HL-60 (cell line): Measurements from ENCODE around the gene PKD2.
"Not testable (repeated sequence)": the region's sequence is repeated elsewhere in the genome, so short reads cannot be mapped to it uniquely, and the experiment has no call there.

Experiments used
- DNase-seq, 2 experiments: peaks; one replicate each; pipeline ENCODE4 v3.0.0-alpha.2; 2010 to 2020; ENCODE audit warnings: low read depth in 1 of 2, low spot score in 1 of 2
- H3K27ac ChIP-seq: fragments of 250-450 bp; sonication (Bioruptor Pico); replicated peaks from 2 replicates; pipeline ENCODE4 v1.5.1; 2020; ENCODE audit warnings: mild to moderate bottlenecking, moderate library complexity
- H3K27me3 ChIP-seq: fragments of 250-450 bp; sonication (Bioruptor Pico); 2 replicates; pipeline ENCODE4 v1.5.1; 2021; ENCODE audit warnings: mild to moderate bottlenecking, moderate library complexity; ENCODE audit not compliant: insufficient read depth, poor library complexity, severe bottlenecking
- H3K4me3 ChIP-seq: replicated peaks from 2 replicates; pipeline ENCODE4 v1.5.1; 2011; ENCODE audit warnings: mild to moderate bottlenecking, control low read depth, low read length; ENCODE audit not compliant: insufficient read depth
- GABPA ChIP-seq: IDR thresholded peaks from 2 replicates; pipeline ENCODE4 v1.6.1; 2012; ENCODE audit warnings: low read depth
- POLR2AphosphoS5 ChIP-seq: IDR thresholded peaks from 2 replicates; pipeline ENCODE4 v1.6.1; 2012; ENCODE audit warnings: low read depth
- SPI1 ChIP-seq: IDR thresholded peaks from 2 replicates; pipeline ENCODE4 v1.6.1; 2012; ENCODE audit warnings: low read depth, mild to moderate bottlenecking, borderline replicate concordance
- TF ChIP-seq, protein P1 (sequence below): IDR thresholded peaks from one replicate; pipeline ENCODE4 v1.5.1; 2011; ENCODE audit warnings: low read length, control low read depth, inconsistent platforms; ENCODE audit not compliant: insufficient read depth
- TF ChIP-seq, protein P2 (sequence below): IDR thresholded peaks from 2 replicates; pipeline ENCODE4 v1.6.1; 2012; ENCODE audit warnings: low read depth; ENCODE audit not compliant: insufficient replicate concordance

The PKD2 gene

DNA sequence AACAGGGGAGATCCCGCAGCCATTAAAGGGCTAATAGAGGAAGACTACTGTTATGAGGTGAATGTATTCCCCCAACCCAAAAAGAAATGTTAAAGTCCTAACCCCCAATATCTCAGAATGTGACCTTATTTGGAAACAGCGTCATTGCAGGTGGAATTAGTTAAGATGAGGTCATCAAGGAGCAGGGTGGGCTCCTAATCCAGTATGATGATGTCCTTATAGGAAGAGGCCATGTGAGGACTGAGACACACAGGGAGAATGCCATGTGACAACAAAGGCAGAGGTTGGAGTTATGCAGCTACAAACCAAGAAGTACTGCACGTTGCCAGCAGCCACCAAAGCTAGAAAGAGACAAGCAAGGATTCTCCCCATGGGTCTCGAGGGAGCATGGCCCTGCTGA lies 17.7 kb upstream of the PKD2 start:
- no peak overlapping the region for H3K27ac ChIP-seq
- TF ChIP-seq, protein P1, sequence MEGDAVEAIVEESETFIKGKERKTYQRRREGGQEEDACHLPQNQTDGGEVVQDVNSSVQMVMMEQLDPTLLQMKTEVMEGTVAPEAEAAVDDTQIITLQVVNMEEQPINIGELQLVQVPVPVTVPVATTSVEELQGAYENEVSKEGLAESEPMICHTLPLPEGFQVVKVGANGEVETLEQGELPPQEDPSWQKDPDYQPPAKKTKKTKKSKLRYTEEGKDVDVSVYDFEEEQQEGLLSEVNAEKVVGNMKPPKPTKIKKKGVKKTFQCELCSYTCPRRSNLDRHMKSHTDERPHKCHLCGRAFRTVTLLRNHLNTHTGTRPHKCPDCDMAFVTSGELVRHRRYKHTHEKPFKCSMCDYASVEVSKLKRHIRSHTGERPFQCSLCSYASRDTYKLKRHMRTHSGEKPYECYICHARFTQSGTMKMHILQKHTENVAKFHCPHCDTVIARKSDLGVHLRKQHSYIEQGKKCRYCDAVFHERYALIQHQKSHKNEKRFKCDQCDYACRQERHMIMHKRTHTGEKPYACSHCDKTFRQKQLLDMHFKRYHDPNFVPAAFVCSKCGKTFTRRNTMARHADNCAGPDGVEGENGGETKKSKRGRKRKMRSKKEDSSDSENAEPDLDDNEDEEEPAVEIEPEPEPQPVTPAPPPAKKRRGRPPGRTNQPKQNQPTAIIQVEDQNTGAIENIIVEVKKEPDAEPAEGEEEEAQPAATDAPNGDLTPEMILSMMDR: no peak
- TF ChIP-seq GABPA (no peak), SPI1 (no peak), POLR2AphosphoS5 (no peak)
- TF ChIP-seq, protein P2, sequence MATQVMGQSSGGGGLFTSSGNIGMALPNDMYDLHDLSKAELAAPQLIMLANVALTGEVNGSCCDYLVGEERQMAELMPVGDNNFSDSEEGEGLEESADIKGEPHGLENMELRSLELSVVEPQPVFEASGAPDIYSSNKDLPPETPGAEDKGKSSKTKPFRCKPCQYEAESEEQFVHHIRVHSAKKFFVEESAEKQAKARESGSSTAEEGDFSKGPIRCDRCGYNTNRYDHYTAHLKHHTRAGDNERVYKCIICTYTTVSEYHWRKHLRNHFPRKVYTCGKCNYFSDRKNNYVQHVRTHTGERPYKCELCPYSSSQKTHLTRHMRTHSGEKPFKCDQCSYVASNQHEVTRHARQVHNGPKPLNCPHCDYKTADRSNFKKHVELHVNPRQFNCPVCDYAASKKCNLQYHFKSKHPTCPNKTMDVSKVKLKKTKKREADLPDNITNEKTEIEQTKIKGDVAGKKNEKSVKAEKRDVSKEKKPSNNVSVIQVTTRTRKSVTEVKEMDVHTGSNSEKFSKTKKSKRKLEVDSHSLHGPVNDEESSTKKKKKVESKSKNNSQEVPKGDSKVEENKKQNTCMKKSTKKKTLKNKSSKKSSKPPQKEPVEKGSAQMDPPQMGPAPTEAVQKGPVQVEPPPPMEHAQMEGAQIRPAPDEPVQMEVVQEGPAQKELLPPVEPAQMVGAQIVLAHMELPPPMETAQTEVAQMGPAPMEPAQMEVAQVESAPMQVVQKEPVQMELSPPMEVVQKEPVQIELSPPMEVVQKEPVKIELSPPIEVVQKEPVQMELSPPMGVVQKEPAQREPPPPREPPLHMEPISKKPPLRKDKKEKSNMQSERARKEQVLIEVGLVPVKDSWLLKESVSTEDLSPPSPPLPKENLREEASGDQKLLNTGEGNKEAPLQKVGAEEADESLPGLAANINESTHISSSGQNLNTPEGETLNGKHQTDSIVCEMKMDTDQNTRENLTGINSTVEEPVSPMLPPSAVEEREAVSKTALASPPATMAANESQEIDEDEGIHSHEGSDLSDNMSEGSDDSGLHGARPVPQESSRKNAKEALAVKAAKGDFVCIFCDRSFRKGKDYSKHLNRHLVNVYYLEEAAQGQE: no peak
- no peak for DNase-seq
- no peaks in the 10 kb centered on the region for H3K27me3 ChIP-seq
- no peak overlapping the region for H3K4me3 ChIP-seq

DNA sequence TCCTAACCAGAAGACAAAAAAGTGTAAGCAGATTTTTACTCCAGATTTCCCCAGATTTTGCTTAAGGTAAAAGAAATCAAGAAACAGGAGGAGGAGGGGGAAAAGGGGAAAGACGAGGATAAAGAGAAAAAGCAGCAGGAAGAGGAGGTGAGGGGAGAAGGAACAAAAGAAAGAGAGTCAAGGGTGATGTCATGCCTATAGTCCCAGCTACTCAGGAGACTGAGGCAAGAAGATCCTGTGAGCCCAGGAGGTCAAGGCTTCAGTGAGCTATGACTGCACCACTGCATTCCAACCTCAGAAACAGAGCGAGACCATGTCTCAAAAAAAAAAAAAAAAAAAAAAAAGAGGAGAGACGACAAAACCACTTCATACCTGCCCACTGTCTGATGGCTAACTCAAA lies 12.0 kb upstream of the PKD2 start:
- Histone ChIP-seq H3K27ac (no peak overlapping the region), H3K27me3 (no peaks in the 10 kb centered on the region), H3K4me3 (no peak overlapping the region)
- DNase-seq: no peak
- no peak for TF ChIP-seq POLR2AphosphoS5
- TF ChIP-seq, protein P2: no peak
- TF ChIP-seq, protein P1: no peak
- TF ChIP-seq SPI1: no peak
- TF ChIP-seq GABPA: no peak

DNA sequence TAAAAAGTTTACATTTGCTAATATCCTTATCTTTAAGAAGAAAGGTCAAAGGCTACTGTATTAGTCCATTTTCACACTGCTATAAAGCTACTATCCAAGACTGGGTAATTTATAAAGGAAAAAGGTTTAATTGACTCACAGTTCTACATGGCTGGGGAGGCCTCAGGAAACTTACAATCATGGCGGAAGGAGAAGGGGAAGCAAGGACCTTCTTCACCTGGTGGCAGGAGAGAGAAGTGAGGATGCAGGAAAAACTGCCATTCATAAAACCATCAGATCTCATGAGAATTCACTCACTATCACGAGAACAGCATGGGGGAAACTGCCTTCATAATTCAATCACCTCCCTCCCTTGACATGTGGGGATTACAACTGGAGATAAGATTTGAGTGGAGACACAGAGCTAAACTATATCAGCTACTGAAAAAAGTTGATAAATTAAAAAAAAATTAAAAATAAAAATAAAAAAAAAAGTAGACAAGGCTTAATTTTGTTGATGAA lies 8.2 kb upstream of the PKD2 start:
- not testable (repeated sequence) for H3K4me3 ChIP-seq, H3K27me3 ChIP-seq, DNase-seq, H3K27ac ChIP-seq

DNA sequence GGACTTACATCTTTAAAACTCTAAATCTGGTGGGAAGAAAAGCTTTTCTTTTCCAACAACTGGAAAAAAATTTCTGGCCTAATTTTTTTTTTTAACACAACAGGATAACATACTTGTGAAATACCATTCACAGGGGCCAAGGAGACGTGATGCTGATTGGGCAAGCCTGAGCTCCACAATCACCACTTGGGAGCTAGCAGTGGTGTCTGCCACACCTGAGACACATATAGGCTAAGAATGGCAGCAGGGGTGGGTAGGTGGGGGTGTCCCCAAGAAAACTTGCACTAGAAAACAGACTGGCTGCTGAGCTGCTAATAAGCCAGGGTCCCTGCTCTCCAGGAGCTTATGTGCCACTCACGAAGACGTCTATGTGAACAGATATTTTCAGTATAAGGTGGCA lies 5.6 kb upstream of the PKD2 start:
- DNase-seq: no peak
- TF ChIP-seq POLR2AphosphoS5 (no peak), SPI1 (no peak), GABPA (no peak)
- TF ChIP-seq, protein P2: no peak
- TF ChIP-seq, protein P1: no peak
- Histone ChIP-seq H3K4me3 (no peak overlapping the region), H3K27ac (no peak overlapping the region), H3K27me3 (no peaks in the 10 kb centered on the region)
